ENCODE results near the gene KRTAP10-1. TPM values are rescaled to one million over a fixed set of nuclear protein-coding genes. Genes with fewer than 3 reads are reported as not detected.
"Not testable (repeated sequence)": the region's sequence is repeated elsewhere in the genome, so short reads cannot be mapped to it uniquely, and the experiment has no call there.

The KRTAP10-1 gene
- total and polyA plus RNA-seq, 4 donors = not detected

DNA sequence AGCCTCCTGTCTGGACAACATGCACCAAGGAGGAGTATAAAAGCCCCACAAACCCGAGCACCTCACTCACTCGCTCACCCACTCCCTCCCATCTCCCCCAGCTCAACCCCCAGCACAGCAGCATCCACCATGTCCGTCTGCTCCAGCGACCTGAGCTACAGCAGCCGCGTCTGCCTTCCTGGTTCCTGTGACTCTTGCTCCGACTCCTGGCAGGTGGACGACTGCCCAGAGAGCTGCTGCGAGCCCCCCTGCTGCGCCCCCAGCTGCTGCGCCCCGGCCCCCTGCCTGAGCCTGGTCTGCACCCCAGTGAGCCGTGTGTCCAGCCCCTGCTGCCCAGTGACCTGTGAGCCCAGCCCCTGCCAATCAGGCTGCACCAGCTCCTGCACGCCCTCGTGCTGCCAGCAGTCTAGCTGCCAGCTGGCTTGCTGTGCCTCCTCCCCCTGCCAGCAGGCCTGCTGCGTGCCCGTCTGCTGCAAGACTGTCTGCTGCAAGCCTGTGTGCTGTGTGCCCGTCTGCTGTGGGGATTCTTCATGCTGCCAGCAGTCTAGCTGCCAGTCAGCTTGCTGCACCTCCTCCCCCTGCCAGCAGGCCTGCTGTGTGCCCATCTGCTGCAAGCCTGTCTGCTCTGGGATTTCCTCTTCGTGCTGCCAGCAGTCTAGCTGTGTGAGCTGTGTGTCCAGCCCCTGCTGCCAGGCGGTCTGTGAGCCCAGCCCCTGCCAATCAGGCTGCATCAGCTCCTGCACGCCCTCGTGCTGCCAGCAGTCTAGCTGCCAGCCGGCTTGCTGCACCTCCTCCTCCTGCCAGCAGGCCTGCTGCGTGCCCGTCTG lies 33.8 kb upstream of the KRTAP10-1 start, which contains the start of gene KRTAP10-4:
Gene KRTAP10-4 (plus strand): TSS at position 100 of the 827 bp plus-strand sequence. CDS start 30 bp downstream, at position 130.
- not testable (repeated sequence) for DNase-seq (ENCODE audit: low spot score); H3K27ac ChIP-seq (ENCODE audit: low read depth in 1 of 2, low read length in 2 of 2); H3K4me3 ChIP-seq (ENCODE audit: low read depth in 1 of 3, low read length in 3 of 3); H3K9me3 ChIP-seq (ENCODE audit: control insufficient read depth in 4 of 4, low read length in 3 of 4); H3K9ac ChIP-seq (ENCODE audit: low read depth in 1 of 2, low read length in 2 of 2); H3K4me1 ChIP-seq (ENCODE audit: control insufficient read depth in 4 of 4, insufficient read depth in 4 of 4, low read length in 3 of 4); H3K36me3 ChIP-seq (ENCODE audit: control insufficient read depth in 4 of 4, insufficient read depth in 3 of 4, low read depth in 1 of 4, low read length in 3 of 4); H3K27me3 ChIP-seq (ENCODE audit: control insufficient read depth in 4 of 4, insufficient read depth in 4 of 4, low read length in 3 of 4)
- 61% methylated on average over 22 of the region's 25 CpGs for WGBS

DNA sequence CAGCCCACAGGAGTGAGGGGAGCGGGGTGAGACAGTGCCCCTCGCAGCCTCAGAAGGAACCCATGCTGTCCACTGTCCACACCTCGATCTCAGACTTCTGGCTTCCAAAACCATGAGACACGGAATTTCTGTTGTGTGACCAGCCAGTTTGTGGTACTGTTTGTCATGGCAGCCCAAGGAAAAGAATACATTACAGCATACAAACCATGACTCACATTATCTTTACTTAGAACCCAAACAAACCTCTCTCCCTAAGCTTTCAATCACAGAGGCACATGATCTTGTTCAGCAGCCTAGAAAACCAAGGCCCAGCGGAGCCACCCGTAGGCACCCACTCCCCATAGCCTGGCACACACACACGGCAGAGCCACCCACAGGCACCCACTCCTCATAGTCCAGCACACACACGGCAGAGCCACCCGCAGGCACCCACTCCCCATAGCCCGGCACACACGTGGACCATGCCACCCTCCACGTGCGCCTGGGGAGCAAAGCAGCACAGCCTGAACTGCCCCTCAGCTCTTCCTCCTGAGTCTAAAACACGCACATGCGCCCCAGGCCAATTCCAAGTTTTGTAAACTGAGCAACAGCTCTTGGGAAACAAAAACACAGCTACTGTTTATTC lies 33.1 kb upstream of the KRTAP10-1 start:
- peak; percentile 10 for DNase-seq (ENCODE audit: low spot score)
- H3K4me3 ChIP-seq (ENCODE audit: low read depth in 1 of 3, low read length in 3 of 3) = no peak overlapping the region

More for the DNA sequence above, 33.1 kb upstream of the KRTAP10-1 start:
- Histone ChIP-seq H3K36me3 (ENCODE audit: control insufficient read depth in 4 of 4, insufficient read depth in 3 of 4, low read depth in 1 of 4, low read length in 3 of 4) (no peaks in the 10 kb centered on the region), H3K4me1 (ENCODE audit: control insufficient read depth in 4 of 4, insufficient read depth in 4 of 4, low read length in 3 of 4) (peaks cover 0 to 7% (median 3%) of the 10 kb centered on the region in 4 donors), H3K9me3 (ENCODE audit: control insufficient read depth in 4 of 4, low read length in 3 of 4) (peaks cover 0 to 7% (median 1%) of the 10 kb centered on the region in 4 donors), H3K9ac (ENCODE audit: low read depth in 1 of 2, low read length in 2 of 2) (no peak overlapping the region), H3K27me3 (ENCODE audit: control insufficient read depth in 4 of 4, insufficient read depth in 4 of 4, low read length in 3 of 4) (no peaks in the 10 kb centered on the region), H3K27ac (ENCODE audit: low read depth in 1 of 2, low read length in 2 of 2) (no peak overlapping the region)
- TF ChIP-seq YY1 (IDR thresholded peaks at IDR 0.05) = no peak
- TF ChIP-seq TAF1 (conservative IDR thresholded peaks at IDR 0.05) = no peak
- no peak for TF ChIP-seq FOXA2 (IDR thresholded peaks at IDR 0.05)
- TF ChIP-seq JUND (IDR thresholded peaks at IDR 0.05) = no peak
- TF ChIP-seq, protein P1, sequence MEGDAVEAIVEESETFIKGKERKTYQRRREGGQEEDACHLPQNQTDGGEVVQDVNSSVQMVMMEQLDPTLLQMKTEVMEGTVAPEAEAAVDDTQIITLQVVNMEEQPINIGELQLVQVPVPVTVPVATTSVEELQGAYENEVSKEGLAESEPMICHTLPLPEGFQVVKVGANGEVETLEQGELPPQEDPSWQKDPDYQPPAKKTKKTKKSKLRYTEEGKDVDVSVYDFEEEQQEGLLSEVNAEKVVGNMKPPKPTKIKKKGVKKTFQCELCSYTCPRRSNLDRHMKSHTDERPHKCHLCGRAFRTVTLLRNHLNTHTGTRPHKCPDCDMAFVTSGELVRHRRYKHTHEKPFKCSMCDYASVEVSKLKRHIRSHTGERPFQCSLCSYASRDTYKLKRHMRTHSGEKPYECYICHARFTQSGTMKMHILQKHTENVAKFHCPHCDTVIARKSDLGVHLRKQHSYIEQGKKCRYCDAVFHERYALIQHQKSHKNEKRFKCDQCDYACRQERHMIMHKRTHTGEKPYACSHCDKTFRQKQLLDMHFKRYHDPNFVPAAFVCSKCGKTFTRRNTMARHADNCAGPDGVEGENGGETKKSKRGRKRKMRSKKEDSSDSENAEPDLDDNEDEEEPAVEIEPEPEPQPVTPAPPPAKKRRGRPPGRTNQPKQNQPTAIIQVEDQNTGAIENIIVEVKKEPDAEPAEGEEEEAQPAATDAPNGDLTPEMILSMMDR (IDR thresholded peaks at IDR 0.05; ENCODE audit: low read depth, low read length, missing input control) = no peak
- TF ChIP-seq, protein P2, sequence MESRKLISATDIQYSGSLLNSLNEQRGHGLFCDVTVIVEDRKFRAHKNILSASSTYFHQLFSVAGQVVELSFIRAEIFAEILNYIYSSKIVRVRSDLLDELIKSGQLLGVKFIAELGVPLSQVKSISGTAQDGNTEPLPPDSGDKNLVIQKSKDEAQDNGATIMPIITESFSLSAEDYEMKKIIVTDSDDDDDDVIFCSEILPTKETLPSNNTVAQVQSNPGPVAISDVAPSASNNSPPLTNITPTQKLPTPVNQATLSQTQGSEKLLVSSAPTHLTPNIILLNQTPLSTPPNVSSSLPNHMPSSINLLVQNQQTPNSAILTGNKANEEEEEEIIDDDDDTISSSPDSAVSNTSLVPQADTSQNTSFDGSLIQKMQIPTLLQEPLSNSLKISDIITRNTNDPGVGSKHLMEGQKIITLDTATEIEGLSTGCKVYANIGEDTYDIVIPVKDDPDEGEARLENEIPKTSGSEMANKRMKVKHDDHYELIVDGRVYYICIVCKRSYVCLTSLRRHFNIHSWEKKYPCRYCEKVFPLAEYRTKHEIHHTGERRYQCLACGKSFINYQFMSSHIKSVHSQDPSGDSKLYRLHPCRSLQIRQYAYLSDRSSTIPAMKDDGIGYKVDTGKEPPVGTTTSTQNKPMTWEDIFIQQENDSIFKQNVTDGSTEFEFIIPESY (IDR thresholded peaks at IDR 0.05) = no peak
- no peak for TF ChIP-seq RXRA (IDR thresholded peaks at IDR 0.05)
- TF ChIP-seq, protein P3, sequence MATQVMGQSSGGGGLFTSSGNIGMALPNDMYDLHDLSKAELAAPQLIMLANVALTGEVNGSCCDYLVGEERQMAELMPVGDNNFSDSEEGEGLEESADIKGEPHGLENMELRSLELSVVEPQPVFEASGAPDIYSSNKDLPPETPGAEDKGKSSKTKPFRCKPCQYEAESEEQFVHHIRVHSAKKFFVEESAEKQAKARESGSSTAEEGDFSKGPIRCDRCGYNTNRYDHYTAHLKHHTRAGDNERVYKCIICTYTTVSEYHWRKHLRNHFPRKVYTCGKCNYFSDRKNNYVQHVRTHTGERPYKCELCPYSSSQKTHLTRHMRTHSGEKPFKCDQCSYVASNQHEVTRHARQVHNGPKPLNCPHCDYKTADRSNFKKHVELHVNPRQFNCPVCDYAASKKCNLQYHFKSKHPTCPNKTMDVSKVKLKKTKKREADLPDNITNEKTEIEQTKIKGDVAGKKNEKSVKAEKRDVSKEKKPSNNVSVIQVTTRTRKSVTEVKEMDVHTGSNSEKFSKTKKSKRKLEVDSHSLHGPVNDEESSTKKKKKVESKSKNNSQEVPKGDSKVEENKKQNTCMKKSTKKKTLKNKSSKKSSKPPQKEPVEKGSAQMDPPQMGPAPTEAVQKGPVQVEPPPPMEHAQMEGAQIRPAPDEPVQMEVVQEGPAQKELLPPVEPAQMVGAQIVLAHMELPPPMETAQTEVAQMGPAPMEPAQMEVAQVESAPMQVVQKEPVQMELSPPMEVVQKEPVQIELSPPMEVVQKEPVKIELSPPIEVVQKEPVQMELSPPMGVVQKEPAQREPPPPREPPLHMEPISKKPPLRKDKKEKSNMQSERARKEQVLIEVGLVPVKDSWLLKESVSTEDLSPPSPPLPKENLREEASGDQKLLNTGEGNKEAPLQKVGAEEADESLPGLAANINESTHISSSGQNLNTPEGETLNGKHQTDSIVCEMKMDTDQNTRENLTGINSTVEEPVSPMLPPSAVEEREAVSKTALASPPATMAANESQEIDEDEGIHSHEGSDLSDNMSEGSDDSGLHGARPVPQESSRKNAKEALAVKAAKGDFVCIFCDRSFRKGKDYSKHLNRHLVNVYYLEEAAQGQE (IDR thresholded peaks at IDR 0.05) = no peak
- no peak for TF ChIP-seq FOXA1 (IDR thresholded peaks at IDR 0.05)
- TF ChIP-seq EGR1 (IDR thresholded peaks at IDR 0.05; ENCODE audit: low read depth in 2 of 2) = no peak
- WGBS = 91% methylated on average over 15 of the region's 15 CpGs

Data from liver (tissue), 9 donors.